ENCODE measurements around the gene CHIT1. TPM values are rescaled to one million over a fixed set of nuclear protein-coding genes. Genes with fewer than 3 reads are reported as not detected.

CHIT1 gene
- total and polyA plus RNA-seq, 7 experiments from 2014 or later, result 0.76 to 2.2 (median 1.1) TPM; not detected in 2

DNA sequence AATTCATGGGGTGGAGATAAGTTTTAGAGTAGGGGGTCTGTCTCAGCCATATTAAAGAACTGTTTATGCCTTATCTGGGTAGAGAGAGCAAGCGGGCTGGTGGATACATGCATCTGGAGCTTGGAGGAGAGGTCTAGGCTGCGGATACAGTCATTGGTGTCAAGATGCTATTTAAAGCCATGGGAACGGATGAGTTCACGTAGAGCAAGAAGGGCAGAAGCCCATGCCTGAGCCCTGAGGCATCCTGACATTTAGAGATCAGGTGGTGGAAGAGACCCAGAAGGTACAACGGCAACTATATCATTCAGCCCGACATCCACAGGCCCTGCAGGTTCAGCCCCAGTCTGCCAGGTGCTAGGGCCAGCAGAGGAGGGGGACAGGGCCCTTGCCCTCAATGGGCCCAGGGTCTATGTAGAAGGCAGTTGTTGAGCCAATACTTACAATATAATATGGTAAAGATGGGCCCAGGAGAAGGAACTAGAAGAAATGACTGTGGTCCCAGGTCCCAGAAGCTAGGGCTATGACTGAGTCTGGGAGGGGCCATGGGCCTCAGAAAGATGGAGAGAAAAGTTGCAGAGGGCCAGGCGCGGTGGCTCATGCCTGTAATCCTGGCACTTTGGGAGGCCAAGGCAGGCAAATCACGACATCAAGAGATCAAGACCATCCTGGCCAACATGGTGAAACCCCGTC is 27.8 kb downstream of the CHIT1 start:
- POLR2A ChIA-PET, result no interaction called here
- H3K4me1 ChIP-seq (ENCODE audit: control insufficient read depth in 2 of 2, insufficient read depth in 2 of 2, low read length in 2 of 2), result no peaks in the 10 kb centered on the region

DNA sequence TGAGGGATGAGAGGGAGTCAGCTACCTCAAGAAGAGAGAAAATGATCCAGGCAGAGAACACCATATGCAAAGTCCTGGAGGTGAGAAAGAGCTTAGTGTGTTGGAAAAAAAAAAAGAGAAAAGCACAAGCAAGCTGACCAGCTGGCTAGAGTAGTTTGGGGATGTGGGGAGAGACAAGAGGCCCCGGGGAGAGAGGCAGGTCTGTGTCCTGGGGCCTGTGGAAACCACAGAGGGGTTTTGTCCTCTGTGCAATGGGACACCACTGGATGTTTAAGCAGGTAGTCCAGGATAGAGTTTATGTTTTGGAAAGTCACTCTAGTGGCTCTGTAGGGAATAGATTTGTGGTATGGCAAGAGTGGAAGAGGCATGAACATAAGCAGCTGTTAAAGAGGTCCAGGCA is 28.6 kb downstream of the CHIT1 start:
- Histone ChIP-seq H3K4me3 (ENCODE audit: low read length) (no peak overlapping the region), H3K4me1 (ENCODE audit: control insufficient read depth in 2 of 2, insufficient read depth in 2 of 2, low read length in 2 of 2) (no peaks in the 10 kb centered on the region), H3K27me3 (ENCODE audit: control insufficient read depth in 2 of 2, insufficient read depth in 2 of 2, low read length in 2 of 2) (no peaks in the 10 kb centered on the region), H3K27ac (ENCODE audit: low read depth, low read length) (no peak overlapping the region), H3K36me3 (ENCODE audit: control insufficient read depth in 2 of 3, insufficient read depth in 3 of 3, low read length in 3 of 3) (no peaks in the 10 kb centered on the region), H3K9me3 (ENCODE audit: control insufficient read depth in 2 of 3, low read length in 3 of 3) (no peaks in the 10 kb centered on the region)
- no peaks in the 10 kb centered on the region for H3K36me3 Mint-ChIP-seq
- ATAC-seq (no peak), DNase-seq (no peak)
- peaks cover 0 to 11% (median 0%) of the 10 kb centered on the region in 7 donors for H3K4me1 Mint-ChIP-seq
- H3K9me3 Mint-ChIP-seq, result peaks cover 0 to 3% (median 0%) of the 10 kb centered on the region in 11 donors
- CTCF ChIA-PET, result no interaction called here
- intact Hi-C loops (cut with micrococcal nuclease), result no loop called here
- H3K27me3 Mint-ChIP-seq, result peaks cover 0 to 25% (median 13%) of the 10 kb centered on the region in 5 donors
- no peak overlapping the region for H3K4me3 Mint-ChIP-seq
- H3K27ac Mint-ChIP-seq, result no peak overlapping the region
- POLR2A ChIA-PET, result no interaction called here

More for the DNA sequence above, 27.8 kb downstream of the CHIT1 start:
- CTCF ChIA-PET, result no interaction called here
- H3K27ac Mint-ChIP-seq, result no peak overlapping the region
- no peaks in the 10 kb centered on the region for H3K36me3 Mint-ChIP-seq
- H3K9me3 Mint-ChIP-seq, result peaks cover 0 to 3% (median 0%) of the 10 kb centered on the region in 11 donors
- intact Hi-C loops (cut with micrococcal nuclease), result no loop called here
- H3K4me1 Mint-ChIP-seq, result peaks cover 0 to 11% (median 0%) of the 10 kb centered on the region in 7 donors
- H3K9me3 ChIP-seq (ENCODE audit: control insufficient read depth in 2 of 3, low read length in 3 of 3), result no peaks in the 10 kb centered on the region
- no peaks in the 10 kb centered on the region for H3K27me3 ChIP-seq (ENCODE audit: control insufficient read depth in 2 of 2, insufficient read depth in 2 of 2, low read length in 2 of 2)
- ATAC-seq (no peak), DNase-seq (no peak)
- peaks cover 0 to 25% (median 13%) of the 10 kb centered on the region in 5 donors for H3K27me3 Mint-ChIP-seq
- no peak overlapping the region for H3K4me3 Mint-ChIP-seq
- no peak overlapping the region for H3K4me3 ChIP-seq (ENCODE audit: low read length)
- no peaks in the 10 kb centered on the region for H3K36me3 ChIP-seq (ENCODE audit: control insufficient read depth in 2 of 3, insufficient read depth in 3 of 3, low read length in 3 of 3)
- no peak overlapping the region for H3K27ac ChIP-seq (ENCODE audit: low read depth, low read length)

DNA sequence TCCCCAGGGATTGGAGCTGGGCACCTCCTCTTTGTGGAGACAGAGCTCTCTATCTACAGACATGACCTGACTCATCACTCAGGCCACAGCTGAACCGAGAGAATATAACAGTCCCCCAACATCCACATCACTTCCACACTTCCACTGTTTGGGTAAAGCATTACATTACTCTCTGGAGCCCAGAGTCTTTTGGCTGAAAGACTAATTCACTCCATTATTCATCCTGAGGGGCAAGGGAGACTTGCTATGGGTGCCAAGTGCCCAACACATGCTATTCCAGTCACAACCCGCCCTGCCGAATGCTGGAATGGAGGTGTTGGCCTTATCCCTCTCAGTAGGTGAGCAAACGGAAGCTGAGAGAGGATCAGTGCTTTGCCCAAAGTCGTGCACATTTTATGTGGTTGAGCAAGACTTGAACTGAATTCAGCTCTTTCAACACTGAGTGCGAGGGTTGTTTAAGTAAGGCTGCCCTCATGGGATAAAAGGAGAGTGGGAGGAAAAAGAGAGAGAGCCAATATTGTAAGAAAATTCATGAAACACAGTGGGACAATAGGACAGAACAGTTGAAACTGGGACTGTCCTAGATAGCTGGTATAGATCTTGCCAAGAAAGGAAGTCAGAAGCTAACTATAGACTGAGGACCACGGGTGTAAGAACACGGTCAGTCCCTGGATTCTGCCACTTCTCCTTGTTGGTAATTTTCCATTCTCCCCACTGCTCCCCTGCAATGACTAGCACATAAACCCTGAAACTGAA is 29.5 kb downstream of the CHIT1 start:
- H3K4me3 ChIP-seq (ENCODE audit: low read length), result no peak overlapping the region

DNA sequence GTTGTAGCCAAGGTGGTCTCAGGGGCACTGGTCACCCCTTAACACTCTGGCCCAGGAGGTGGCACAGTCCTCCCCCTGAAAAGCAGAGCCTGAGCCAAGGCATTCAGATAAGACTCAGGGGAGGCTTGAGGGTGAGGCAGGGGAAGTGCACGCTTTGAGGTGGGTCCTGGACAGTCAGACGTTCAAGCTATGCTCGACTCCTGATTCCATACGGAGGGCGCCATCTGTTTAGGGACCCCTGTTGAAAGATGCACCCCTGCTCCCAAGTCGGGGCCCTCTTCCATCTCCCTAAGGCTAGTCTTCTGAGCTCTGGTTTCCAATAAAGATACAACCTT is 30.0 kb downstream of the CHIT1 start:
- H3K9me3 Mint-ChIP-seq, result peaks cover 0 to 3% (median 0%) of the 10 kb centered on the region in 11 donors
- DNase-seq, result no peak

More for the DNA sequence above, 29.5 kb downstream of the CHIT1 start:
- intact Hi-C loops (cut with micrococcal nuclease), result no loop called here
- Mint-ChIP-seq H3K27ac (no peak overlapping the region), H3K4me1 (peaks cover 0 to 11% (median 0%) of the 10 kb centered on the region in 7 donors), H3K36me3 (no peaks in the 10 kb centered on the region), H3K9me3 (peaks cover 0 to 3% (median 0%) of the 10 kb centered on the region in 11 donors), H3K4me3 (no peak overlapping the region), H3K27me3 (peaks cover 0 to 25% (median 13%) of the 10 kb centered on the region in 5 donors)
- DNase-seq (no peak), ATAC-seq (no peak)
- POLR2A ChIA-PET, result no interaction called here
- Histone ChIP-seq H3K27me3 (ENCODE audit: control insufficient read depth in 2 of 2, insufficient read depth in 2 of 2, low read length in 2 of 2) (no peaks in the 10 kb centered on the region), H3K9me3 (ENCODE audit: control insufficient read depth in 2 of 3, low read length in 3 of 3) (no peaks in the 10 kb centered on the region), H3K27ac (ENCODE audit: low read depth, low read length) (no peak overlapping the region), H3K36me3 (ENCODE audit: control insufficient read depth in 2 of 3, insufficient read depth in 3 of 3, low read length in 3 of 3) (no peaks in the 10 kb centered on the region), H3K4me1 (ENCODE audit: control insufficient read depth in 2 of 2, insufficient read depth in 2 of 2, low read length in 2 of 2) (no peaks in the 10 kb centered on the region)
- CTCF ChIA-PET, result no interaction called here

DNA sequence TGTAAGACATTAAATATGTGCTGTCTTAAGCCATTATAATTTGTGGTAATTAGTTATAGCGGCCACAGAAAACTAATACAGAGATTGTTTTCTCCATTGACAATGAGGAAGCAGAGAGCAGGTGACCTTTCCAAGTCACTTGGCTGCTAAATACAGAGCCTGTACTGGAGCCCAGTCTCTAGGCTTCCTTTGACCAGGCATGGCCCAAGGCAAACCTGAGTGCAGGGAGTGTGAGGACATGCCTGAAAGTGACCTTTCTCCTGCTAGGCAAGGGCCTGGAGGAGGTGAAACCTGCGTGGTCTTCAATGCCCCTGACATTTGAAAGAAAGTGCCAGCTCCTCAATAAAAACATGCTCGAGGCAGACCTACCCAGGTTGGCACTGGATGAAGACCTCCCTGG is 30.5 kb downstream of the CHIT1 start:
- H3K9me3 Mint-ChIP-seq, result peaks cover 0 to 3% (median 0%) of the 10 kb centered on the region in 11 donors
- H3K9me3 ChIP-seq (ENCODE audit: control insufficient read depth in 2 of 3, low read length in 3 of 3), result no peaks in the 10 kb centered on the region
- H3K36me3 Mint-ChIP-seq, result no peaks in the 10 kb centered on the region
- DNase-seq (no peak), ATAC-seq (no peak)
- H3K27ac Mint-ChIP-seq, result no peak overlapping the region
- CTCF ChIA-PET, result no interaction called here
- no peak overlapping the region for H3K27ac ChIP-seq (ENCODE audit: low read depth, low read length)
- POLR2A ChIA-PET, result no interaction called here
- H3K4me1 Mint-ChIP-seq, result peaks cover 0 to 11% (median 0%) of the 10 kb centered on the region in 7 donors
- no peak overlapping the region for H3K4me3 Mint-ChIP-seq
- no peaks in the 10 kb centered on the region for H3K27me3 ChIP-seq (ENCODE audit: control insufficient read depth in 2 of 2, insufficient read depth in 2 of 2, low read length in 2 of 2)
- intact Hi-C loops (cut with micrococcal nuclease), result no loop called here
- no peaks in the 10 kb centered on the region for H3K4me1 ChIP-seq (ENCODE audit: control insufficient read depth in 2 of 2, insufficient read depth in 2 of 2, low read length in 2 of 2)
- H3K36me3 ChIP-seq (ENCODE audit: control insufficient read depth in 2 of 3, insufficient read depth in 3 of 3, low read length in 3 of 3), result no peaks in the 10 kb centered on the region
- peaks cover 0 to 24% (median 13%) of the 10 kb centered on the region in 5 donors for H3K27me3 Mint-ChIP-seq
- H3K4me3 ChIP-seq (ENCODE audit: low read length), result no peak overlapping the region

More for the DNA sequence above, 30.0 kb downstream of the CHIT1 start:
- POLR2A ChIA-PET, result no interaction called here
- Histone ChIP-seq H3K9me3 (ENCODE audit: control insufficient read depth in 2 of 3, low read length in 3 of 3) (no peaks in the 10 kb centered on the region), H3K27ac (ENCODE audit: low read depth, low read length) (no peak overlapping the region), H3K4me3 (ENCODE audit: low read length) (no peak overlapping the region), H3K36me3 (ENCODE audit: control insufficient read depth in 2 of 3, insufficient read depth in 3 of 3, low read length in 3 of 3) (no peaks in the 10 kb centered on the region), H3K27me3 (ENCODE audit: control insufficient read depth in 2 of 2, insufficient read depth in 2 of 2, low read length in 2 of 2) (no peaks in the 10 kb centered on the region), H3K4me1 (ENCODE audit: control insufficient read depth in 2 of 2, insufficient read depth in 2 of 2, low read length in 2 of 2) (no peaks in the 10 kb centered on the region)
- intact Hi-C loops (cut with micrococcal nuclease), result no loop called here
- Mint-ChIP-seq H3K4me3 (no peak overlapping the region), H3K27ac (no peak overlapping the region), H3K4me1 (peaks cover 0 to 11% (median 0%) of the 10 kb centered on the region in 7 donors), H3K27me3 (peaks cover 0 to 25% (median 13%) of the 10 kb centered on the region in 5 donors), H3K36me3 (no peaks in the 10 kb centered on the region)
- CTCF ChIA-PET, result no interaction called here
- no peak for ATAC-seq

DNA sequence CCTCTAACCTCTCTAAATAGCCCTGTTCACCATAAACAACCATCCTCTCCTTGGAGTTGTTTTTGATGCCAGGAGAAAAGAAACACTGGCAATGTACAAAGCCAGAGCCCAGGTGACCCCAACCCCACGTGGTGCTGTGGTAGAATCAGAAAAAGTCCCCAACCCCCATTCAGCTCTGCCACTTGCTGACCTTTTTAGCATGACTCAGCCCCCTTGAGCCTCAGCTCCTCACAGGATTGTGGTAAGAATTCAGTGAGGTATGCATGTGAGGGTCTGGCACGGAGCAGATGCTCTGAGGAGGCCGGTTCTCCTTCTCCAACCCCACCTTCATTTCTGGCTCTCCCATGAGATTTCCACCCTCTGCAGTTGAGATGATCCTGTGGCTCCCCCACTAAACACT is 31.8 kb downstream of the CHIT1 start:
- peaks cover 0 to 3% (median 0%) of the 10 kb centered on the region in 11 donors for H3K9me3 Mint-ChIP-seq
- no peak overlapping the region for H3K27ac ChIP-seq (ENCODE audit: low read depth, low read length)
- ATAC-seq, result no peak
- no peaks in the 10 kb centered on the region for H3K36me3 ChIP-seq (ENCODE audit: control insufficient read depth in 2 of 3, insufficient read depth in 3 of 3, low read length in 3 of 3)
- no peak overlapping the region for H3K4me3 Mint-ChIP-seq
- ChIA-PET CTCF (no interaction called here), POLR2A (no interaction called here)
- H3K27ac Mint-ChIP-seq, result no peak overlapping the region
- DNase-seq, result no peak
- H3K4me1 ChIP-seq (ENCODE audit: control insufficient read depth in 2 of 2, insufficient read depth in 2 of 2, low read length in 2 of 2), result no peaks in the 10 kb centered on the region
- no peaks in the 10 kb centered on the region for H3K27me3 ChIP-seq (ENCODE audit: control insufficient read depth in 2 of 2, insufficient read depth in 2 of 2, low read length in 2 of 2)
- H3K4me3 ChIP-seq (ENCODE audit: low read length), result no peak overlapping the region
- H3K36me3 Mint-ChIP-seq, result no peaks in the 10 kb centered on the region
- no peaks in the 10 kb centered on the region for H3K9me3 ChIP-seq (ENCODE audit: control insufficient read depth in 2 of 3, low read length in 3 of 3)
- H3K27me3 Mint-ChIP-seq, result peaks cover 0 to 19% (median 13%) of the 10 kb centered on the region in 5 donors
- intact Hi-C loops (cut with micrococcal nuclease), result no loop called here
- H3K4me1 Mint-ChIP-seq, result peaks cover 0 to 11% (median 0%) of the 10 kb centered on the region in 7 donors

Data from naive thymus-derived CD4-positive, alpha-beta T cell (primary cell).